Activated CD4-positive, alpha-beta T cell treated with anti-CD3 and anti-CD28 coated beads for 1 hour (primary cell): Measurements from ENCODE around the gene TRAF2.

Experiments used
- DNase-seq: peaks from one replicate; pipeline ENCODE4 v3.0.0-alpha.2; 2020

TRAF2 gene

DNA sequence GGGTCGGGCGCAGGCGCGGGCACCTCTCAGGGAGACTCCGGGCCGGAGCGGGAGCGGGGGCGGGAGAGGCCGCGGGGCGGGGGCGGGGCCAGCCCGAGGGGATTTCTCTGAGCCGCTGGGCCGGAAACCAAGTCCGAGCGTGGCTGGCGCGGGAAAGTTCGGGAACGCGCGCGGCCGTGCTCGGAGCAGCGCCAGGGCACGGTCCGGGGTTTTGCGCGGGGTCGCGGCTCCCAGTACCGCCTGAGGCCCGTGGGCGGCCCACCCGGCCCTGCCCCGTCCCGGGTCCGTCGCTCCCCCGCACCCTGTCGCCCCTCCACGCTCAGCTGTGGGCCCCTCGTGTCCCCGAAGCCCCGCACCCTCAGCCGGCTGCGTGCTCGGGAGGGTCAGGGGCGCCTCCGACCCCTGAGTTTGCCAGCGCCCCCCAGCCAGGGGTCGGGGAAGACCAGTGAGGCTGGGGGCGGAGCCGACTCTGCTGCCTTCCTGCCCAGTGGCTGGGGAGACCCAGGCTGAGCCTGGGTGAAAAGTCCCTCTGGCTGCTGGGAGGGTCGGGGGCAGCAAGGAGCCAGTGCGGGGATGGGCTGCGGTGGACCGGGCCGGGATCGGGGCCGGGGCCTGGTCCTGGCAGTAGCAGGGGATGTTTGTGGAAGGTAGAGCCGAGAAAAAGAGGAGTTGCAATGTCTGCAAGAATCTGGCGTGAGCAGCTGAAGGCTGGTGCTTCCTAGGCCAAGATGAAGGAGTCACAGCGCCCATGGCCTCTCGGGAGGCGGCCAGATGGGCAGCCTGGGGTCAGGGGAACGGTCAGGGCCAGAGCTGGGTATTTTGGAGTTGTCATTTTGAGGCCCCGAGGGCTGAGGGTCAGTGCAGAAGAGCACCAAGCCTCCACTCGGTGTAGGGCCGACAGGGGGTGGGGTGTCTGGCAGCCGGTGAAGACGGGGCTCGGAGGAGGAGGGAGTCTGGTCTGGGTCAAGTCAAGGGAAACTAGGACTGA, 588 bp downstream of the TRAF2 start:
- no peak for DNase-seq

DNA sequence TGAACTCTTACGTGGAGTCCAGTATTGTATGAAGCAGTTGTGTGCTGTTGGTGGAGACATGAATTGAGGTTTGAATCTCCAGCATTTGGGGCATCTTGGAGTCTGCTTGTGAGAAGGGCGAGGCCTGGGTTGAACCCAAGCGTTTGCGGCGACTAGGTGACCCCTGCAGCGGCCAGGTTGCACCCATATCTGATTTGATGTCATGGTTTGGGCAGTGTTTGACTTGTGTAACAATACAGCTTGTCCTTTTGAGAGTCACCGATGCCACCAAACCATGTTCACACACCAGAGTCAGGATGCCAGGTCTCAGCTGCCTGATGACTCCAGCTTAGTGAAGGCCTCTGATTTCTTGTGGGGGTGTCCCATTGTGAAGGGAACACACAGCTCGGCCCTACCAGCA, 2.1 kb downstream of the TRAF2 start:
- no peak for DNase-seq

DNA sequence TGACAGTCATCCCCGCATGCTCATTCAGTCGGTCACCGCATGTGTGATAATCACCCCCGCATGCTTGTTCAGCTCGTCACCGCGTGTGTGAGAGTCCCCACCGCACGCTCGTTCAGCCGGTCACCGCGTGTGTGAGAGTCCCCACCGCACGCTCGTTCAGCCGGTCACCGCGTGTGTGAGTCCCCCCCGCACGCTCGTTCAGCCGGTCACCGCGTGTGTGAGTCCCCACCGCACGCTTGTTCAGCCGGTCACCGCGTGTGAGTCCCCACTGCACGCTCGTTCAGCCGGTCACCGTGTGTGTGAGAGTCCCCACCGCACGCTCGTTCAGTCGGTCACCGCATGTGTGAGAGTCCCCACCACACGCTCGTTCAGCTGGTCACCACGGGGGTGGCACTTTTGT, 3.5 kb downstream of the TRAF2 start:
- no peak for DNase-seq

DNA sequence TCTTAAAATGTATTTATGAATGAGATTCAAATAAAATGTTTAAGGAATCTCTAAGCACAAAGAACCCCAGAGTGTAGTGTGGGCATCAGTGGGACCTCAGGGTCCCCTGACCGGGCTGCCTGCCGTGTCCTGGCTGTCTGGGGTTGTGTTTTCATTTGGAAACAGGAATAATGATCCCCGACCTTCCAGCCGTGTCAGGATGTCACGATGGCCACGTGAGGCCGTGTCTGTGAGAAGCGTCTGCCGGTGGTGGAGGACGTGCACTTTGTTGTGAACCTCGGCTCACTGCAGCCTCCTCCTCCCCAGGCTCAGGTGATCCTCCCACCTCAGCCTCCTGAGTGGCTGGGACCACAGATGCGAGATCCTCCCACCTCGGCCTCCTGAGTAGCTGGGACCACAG, 4.3 kb downstream of the TRAF2 start:
- DNase-seq: no peak

DNA sequence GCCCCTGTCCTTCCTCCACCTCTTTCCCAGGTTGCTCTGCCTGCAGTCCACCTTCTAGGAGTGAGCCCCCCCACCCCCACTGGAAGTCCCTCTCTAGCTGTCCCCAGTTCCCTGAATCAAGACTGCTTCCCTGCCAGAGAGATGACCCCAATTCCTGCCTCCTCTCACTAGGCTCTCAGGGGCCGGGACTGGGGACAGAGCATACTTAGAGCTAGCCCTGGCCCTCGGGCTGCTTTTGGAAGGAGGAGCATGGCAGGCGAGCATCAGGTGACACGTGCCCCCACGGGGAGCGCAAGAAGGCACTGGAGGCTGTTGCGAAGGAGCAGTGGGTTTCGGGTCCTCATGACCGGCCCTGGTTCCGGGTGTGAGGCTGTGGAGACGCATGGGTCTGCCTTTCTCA, 9.7 kb downstream of the TRAF2 start:
- no peak for DNase-seq

DNA sequence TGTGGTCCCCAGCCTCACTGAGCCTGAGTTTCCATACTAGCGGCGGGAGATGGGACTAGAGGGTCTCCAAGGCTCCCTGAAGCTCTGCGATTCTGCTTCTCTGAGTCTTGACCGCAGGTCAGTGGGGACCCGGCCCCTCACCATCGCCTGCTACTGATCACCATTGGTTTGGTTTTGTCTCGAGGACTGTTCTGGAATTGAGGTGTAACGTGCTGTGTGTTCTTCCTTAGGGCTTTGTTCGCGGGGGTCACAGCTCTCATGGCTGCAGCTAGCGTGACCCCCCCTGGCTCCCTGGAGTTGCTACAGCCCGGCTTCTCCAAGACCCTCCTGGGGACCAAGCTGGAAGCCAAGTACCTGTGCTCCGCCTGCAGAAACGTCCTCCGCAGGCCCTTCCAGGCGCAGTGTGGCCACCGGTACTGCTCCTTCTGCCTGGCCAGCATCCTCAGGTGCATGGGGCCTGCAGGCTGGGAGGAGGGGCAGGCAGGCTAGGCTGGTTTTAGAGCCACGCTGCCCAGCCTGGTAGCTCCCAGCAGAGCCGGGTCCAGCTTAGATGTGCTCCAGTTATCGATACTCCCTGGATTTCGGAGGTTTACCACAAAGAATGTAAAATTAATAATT, 12.3 kb downstream of the TRAF2 start:
- no peak for DNase-seq

DNA sequence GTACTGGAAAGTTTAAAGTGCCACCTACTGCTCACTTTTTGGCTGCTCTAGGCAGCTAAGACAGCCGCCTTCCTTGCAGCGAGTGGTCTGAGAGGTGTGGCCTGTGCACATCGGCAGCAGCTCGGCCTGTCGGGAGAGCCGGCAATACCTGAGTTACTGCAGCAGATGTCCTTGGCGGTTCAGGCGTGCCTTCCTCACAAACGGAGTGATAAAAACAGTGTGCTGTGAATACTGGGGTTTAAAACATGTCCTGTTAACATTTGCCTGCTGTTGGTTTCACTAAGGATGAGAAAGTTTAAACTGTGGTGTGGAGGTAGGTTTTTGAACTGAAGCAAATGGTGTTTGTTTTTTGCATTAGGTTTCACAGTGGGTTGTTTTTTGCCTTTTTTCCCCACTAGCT, 12.9 kb downstream of the TRAF2 start:
- DNase-seq: no peak

DNA sequence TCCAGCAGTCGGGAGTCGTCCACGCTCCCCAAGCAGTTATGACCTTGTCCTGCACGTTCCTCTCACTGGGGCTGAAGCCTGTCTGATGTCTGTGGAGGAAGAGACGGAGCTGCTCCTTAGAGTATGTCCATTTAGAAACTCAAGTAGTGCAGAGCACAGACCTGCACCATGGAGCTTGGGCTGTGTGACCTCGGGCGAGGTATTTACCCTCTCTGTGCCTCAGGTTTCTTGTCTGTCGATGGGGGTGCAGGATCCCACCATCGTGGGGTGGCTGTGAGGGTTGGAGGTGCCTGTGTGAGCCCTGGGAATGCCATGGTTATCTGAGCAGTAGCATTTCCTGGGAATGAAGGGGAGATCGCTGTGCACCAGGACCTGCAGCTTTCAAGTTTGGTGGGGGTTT, 14.2 kb downstream of the TRAF2 start:
- no peak for DNase-seq

DNA sequence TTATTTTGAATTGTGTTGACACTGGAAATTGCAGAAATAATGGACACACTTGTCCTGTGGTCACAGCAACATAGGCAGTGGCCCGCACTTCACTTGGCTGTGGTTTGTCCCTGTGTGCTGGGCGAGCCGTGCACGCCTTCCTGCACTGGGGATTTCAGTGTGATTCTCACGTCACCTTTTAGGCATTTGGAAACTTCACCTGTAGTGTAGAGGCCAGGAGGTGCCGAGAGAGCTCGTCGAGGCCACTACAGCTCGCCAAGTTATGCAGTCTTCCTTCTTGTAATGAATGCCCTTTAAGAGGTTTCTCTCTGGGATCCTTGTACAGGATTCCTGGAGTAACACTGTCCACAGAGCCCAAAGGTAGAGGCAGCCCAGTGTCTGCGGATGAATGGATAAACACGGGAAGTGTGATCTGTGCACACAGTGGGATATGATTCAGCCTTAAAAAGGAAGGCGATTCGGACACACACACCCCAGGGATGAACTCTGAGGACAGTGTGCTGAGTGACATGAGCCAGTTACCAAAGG, 14.7 kb downstream of the TRAF2 start:
- no peak for DNase-seq

DNA sequence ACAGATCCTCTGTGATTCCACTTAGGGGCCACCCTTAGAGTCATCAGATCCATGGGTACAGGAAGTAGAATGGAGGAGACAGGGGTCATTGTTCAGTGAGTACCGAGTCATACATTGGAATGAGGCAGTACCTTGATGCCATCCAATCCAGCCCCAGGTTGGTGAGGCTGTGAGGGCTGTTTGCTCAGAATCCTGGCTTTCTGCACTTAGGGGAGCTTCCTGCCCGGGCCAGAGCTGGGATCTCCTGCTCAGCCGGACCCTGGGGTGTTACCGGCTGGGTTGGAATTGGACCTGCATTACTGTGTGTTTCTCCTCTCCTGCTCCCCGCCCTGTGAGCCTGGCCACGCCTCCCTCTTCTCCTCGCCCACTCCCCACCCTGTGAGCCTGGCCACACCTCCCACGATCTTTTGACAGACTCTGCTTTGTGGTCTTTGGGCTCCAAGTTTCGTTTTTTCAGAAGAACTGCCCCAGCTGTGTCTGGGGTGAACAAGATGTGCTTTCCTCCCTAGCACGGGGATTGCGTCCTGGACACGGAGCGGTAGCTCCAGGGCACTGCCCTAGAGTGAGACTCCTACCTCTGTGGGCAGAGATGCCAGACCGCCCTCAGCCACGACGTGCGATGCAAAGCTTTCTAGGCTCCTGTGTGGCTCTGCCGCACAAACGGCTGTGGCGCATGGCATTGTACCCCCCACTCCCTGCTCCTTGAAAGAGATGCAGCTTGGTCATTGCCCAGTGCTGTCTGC, 15.4 kb downstream of the TRAF2 start:
- DNase-seq: peak; percentile 72

DNA sequence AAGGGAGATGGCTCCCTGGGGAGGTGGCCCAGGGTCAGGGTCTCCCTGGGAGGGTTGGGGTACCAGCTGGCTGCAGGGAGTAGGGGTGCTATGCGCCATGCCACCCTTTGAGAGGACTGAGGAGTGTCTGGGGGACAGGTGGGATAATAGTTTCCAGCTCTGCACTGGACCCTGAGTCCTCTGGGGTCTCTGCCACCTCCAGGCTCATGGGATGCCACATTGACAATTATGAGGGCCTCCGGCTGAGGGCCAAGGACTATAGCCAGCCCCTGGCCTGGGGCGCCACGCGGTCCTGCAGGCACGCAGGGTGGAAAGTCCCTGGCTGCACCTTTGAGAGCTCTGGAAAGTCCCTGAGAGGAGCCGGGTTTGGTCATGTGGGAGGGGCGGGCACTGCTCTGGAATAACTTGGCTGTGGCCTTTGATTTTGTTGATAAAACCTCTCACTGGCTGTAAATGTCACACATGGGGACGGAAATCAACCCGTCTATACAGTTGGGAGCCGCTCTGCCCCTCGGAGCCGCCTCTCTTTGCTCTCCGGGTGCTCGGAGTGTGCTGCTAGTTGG, 16.0 kb downstream of the TRAF2 start:
- DNase-seq: peak; percentile 80

DNA sequence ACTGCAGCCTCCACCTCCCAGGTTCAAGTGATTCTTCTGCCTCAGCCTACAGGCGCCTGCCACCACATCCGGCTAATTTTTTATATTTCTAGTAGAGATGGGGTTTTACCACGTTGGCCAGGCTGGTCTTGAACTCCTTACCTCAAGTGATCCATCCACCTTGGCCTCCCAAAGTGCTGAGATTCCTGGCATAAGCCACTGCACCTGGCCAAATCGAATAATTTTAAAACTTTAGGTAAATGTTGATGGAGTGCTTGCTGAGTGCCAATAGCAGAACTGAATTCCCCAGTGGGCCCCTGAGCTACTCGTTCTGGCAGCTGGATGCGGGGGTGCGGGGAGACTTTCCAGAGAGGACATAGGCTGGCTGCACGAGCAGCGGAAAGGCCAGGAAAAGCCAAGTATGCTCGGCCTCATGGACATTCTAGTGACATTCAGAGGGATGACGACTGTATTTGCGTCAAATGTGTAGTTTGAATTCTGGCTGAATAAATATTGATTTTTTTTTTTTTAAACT, 16.8 kb downstream of the TRAF2 start:
- DNase-seq: no peak

DNA sequence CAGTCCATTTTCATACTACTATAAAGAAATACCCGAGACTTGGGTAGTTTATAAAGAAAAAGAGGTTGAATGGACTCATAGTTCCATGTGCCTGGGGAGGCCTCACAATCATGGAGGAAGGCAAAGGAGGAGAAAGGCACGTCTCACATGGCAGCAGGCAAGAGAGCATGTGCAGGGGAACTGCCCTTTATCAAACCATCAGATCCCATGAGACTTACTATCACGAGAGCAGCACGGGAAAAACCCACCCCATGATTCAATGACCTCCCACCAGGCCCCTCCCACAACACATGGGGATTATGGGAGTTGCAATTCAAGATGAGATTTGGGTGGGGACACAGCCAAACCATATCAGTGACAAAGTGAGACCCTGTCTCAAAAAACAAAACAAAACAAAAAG, 19.9 kb downstream of the TRAF2 start:
- no peak for DNase-seq

DNA sequence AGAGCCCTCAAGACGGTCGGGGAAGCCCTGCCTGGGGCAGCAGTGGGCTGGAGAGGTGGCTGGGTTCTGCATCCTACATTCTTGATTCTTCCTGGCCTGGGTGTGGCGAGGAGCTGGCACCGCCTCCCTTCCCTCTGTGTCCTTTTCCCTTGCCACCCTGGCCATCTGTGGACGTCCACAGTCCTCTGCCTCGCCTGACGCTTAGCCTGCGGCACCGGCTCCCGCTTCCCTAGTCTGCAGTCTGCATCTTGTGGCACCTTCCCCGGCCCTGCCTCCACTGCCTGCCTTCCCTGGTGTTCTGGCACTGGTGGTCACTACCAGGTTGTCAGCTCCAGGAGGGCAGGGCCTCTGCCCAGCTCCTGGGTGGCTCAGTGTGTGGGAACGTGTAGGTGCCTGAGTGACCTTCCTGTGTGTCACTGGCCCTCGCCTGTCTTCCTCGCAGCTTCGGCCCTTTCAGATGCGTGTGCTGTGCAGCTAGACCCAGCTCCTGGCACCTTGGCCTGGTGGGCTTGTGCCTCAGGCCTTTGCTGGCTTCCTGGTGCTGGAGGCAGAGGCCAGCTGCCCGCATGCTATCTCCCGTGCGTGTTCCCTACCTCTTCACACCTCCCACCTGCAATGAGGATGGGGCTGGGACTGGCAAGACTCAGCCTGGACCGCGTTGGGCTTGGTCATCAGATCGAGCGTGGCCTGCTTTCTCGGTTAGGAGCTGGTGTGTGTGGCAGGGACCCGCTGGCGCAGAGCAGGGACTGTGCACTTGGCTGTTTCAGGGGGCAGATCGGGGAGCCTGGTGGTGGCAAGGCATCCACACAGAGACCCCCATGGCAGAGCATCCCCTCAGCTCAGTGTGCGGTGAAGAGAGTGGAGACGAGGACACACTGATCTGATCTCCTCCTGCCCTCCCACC, 20.9 kb downstream of the TRAF2 start:
- DNase-seq: no peak

DNA sequence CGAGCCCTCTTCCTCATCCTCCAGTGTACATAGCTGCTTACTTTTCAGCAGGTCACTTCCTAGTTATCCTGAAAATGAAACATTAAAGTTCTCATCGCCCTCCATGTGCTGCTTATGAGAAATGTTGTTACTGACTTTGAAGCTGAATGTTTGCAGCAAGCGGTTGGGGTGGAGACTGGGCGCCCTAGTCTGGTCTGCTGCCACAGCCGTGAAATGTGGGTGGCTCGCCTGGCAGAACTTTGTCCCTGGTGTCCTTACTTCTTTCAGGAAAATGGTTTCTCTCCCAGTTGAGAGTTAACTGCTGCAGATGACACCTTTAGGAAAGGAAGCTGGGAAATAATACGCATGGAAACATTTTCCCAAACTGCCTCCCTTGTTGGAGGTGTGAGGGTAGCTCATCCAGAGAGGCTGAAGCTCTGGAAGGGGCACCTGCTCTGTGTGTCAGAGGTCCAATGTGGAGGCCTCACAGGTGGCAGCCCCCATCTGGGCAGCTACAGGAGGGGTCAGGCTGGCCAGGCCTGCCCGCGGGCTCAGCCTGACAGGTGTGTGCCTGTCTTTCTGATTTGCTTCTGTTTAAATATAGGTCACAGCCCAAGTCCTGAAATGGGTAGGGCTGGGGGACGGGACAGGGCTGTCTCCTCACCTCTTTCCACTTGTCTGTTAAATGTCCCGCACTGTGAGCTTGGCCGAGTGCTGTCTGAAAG, 24.0 kb downstream of the TRAF2 start:
- DNase-seq: no peak

DNA sequence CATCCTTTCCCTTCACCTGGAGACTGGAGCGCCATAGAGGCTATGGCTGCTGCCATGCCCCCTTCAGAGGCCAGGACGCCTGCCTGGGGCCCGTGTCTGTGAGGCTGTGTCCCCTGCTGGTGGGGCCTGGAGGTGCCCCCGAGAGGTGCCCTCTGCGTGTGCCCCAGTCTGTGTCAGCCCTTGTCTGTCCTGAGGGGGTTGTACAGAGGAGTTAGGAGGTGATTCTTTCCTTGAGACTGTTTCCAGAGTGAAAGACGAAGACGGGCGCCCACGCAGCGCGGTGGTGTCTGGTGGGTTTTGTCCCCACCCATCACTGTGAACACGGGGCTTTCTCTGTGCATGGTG, 24.6 kb downstream of the TRAF2 start:
- DNase-seq: no peak

DNA sequence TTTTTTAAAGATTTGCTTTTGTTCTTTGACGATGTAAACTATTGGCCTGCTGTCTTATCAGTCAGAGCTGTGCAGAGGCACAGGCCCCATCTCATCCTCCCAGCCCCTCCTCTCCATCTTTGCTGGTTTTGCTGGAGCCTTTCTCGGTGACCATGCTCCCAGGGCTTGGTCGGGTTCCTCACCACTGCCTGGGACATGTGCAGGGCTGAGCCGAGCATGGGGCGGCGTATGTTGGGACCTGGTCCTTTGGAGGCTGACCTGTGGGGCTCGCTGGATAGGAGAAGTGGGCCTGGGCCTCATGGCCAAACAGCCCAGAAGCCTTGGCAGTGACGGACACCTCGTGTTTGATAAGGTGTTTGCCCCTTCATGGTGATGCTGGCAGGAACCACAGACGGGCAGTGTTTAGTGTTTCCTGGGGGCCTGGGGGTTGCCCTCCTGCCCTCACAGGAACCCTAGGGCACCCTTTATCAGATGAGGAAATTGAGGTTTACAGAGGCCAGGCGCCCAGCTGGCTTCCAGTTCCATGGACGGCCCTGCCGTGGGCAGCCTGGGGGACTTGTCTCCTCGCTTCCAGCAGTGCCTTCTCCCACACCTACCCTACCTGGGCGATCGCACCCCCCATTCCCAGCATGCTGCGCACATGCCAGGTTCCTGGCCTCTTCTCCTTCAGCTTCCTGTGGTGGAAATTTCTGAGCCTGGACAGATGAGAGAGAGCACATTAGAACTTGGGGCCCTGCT, 27.6 kb downstream of the TRAF2 start:
- DNase-seq: no peak

DNA sequence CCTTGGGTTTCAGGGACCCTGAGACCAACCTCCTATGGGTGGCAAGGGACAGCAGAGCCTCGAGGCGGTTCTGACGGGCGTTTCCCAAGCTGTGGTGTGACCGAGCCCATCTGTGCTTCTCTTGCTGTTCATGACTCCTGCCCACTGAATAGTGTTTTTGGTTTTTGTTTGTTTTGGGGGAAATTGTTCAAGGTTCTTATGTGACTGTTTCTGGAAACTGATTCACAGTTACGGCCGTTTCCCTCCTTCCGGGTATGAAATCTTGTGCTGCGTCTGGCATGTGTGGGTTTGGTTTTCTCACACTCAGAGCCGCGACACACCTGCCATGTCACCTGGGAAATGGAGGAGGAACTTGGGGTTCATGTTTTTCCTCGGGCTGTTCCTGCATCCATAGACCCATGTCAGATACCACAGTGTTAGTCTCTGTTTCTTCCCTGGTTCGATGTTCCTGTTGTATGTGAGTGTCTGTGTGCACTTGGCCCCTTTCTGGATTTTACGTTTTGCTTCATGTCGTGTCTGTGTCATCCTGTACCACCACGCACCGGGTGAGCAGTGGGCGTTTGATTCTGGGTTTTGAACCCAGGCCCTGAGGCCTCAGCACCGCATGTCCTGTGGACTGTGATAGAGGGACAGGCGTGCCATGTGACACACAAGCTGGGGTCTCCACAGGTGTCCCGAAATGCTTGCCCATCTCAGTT, 29.5 kb downstream of the TRAF2 start:
- DNase-seq: no peak

DNA sequence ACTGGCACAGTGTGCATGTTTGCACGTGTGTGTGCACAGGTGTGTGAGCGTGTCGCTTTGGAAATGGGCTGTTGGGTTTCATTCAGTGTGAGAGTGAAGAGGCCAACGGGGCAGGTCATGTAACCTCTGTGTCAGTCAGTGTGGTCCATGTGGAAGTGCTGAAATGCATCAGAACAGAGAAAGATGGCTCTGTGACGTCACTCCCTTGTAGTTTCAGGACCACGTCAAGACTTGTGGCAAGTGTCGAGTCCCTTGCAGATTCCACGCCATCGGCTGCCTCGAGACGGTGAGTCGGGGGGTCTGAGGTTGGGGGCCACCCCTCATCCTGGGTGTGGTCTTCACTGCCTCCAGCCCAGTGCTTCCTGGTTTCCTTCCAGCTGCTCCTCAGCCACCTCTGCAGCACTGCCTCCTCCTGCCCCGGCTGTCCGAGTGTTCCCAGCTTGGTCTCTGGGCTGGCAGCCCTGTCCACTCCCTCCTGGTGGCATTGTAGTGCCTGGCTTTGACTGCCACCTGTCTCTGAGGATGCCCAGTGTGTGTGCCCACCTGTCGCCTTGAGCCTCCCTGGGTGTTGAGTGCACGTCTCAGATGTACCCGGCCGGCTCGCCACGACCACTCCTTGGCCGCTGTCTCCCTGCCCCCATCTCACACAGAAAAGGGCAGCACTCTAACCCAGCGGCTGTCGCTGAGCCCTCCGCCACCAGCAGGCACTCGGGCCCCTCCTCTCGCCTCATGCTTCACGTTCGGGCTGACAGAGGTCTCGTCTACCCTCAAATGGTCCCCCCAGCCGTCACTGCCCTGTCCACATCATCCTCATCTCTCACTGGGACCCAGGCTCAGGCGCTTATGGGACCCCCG, 30.2 kb downstream of the TRAF2 start:
- no peak for DNase-seq
